ENCODE results near the gene IL22. TPM values are rescaled to one million over a fixed set of nuclear protein-coding genes. Genes with fewer than 3 reads are reported as not detected.

IL22 gene
- total RNA-seq, 1 experiment from 2014 or later = not detected

GRCh38 chr12:68264158-68264855 is 10.9 kb upstream of the IL22 start:
- DNase-seq (ENCODE audit: low spot score) = no peak

GRCh38 chr12:68263366-68263765 is 10.0 kb upstream of the IL22 start:
- no peak for DNase-seq (ENCODE audit: low spot score)

- DNase-seq (ENCODE audit: low spot score) = no peak
Observed at GRCh38 chr12:68261896-68262295, 8.5 kb upstream of the IL22 start.

GRCh38 chr12:68260153-68260552 is 6.7 kb upstream of the IL22 start:
- DNase-seq (ENCODE audit: low spot score) = no peak

- DNase-seq (ENCODE audit: low spot score) = no peak
Observed at GRCh38 chr12:68259318-68259940, 6.0 kb upstream of the IL22 start.

- no peak for DNase-seq (ENCODE audit: low spot score)
Observed at GRCh38 chr12:68252077-68252476, 1.3 kb downstream of the IL22 start.

- DNase-seq (ENCODE audit: low spot score) = no peak
Observed at GRCh38 chr12:68250454-68250853, 3.0 kb downstream of the IL22 start.

- no peak for DNase-seq (ENCODE audit: low spot score)
Observed at GRCh38 chr12:68247785-68248184, 5.6 kb downstream of the IL22 start.

- no peak for DNase-seq (ENCODE audit: low spot score)
Observed at GRCh38 chr12:68246350-68246749, 7.1 kb downstream of the IL22 start.

GRCh38 chr12:68245180-68246021 is 8.0 kb downstream of the IL22 start:
- no peak for DNase-seq (ENCODE audit: low spot score)

GRCh38 chr12:68242777-68243176 is 10.6 kb downstream of the IL22 start:
- DNase-seq (ENCODE audit: low spot score) = no peak

GRCh38 chr12:68240975-68241374 is 12.4 kb downstream of the IL22 start:
- no peak for DNase-seq (ENCODE audit: low spot score)

- peak; percentile 93 for DNase-seq (ENCODE audit: low spot score)
Observed at GRCh38 chr12:68240079-68240478, 13.3 kb downstream of the IL22 start.

GRCh38 chr12:68239309-68239982 is 14.0 kb downstream of the IL22 start:
- no peak for DNase-seq (ENCODE audit: low spot score)

- no peak for DNase-seq (ENCODE audit: low spot score)
Observed at GRCh38 chr12:68237619-68238018, 15.8 kb downstream of the IL22 start.

- DNase-seq (ENCODE audit: low spot score) = no peak
Observed at GRCh38 chr12:68237078-68237477, 16.3 kb downstream of the IL22 start.

- DNase-seq (ENCODE audit: low spot score) = peak; percentile 10
Observed at GRCh38 chr12:68236421-68237059, 16.9 kb downstream of the IL22 start.

GRCh38 chr12:68235576-68235975 is 17.8 kb downstream of the IL22 start:
- no peak for DNase-seq (ENCODE audit: low spot score)

GRCh38 chr12:68234140-68234539 is 19.3 kb downstream of the IL22 start:
- no peak for DNase-seq (ENCODE audit: low spot score)

GRCh38 chr12:68233498-68233897 is 19.9 kb downstream of the IL22 start:
- DNase-seq (ENCODE audit: low spot score) = no peak

- DNase-seq (ENCODE audit: low spot score) = no peak
Observed at GRCh38 chr12:68231691-68232090, 21.7 kb downstream of the IL22 start.

All from HT-29 (cell line).